ENCODE results near the gene MAPK8. TPM values are rescaled to one million over a fixed set of nuclear protein-coding genes. Genes with fewer than 3 reads are reported as not detected.
"Not testable (repeated sequence)": the region's sequence is repeated elsewhere in the genome, so short reads cannot be mapped to it uniquely, and the experiment has no call there.

The MAPK8 gene
- polyA plus RNA-seq, 4 donors = 62.9 to 82.5 (median 81.1) TPM

GRCh38 chr10:48332166-48332870 is 25.8 kb downstream of the MAPK8 start:
- no peak for DNase-seq (ENCODE audit: low read depth in 4 of 4, low spot score in 3 of 4)

DNA sequence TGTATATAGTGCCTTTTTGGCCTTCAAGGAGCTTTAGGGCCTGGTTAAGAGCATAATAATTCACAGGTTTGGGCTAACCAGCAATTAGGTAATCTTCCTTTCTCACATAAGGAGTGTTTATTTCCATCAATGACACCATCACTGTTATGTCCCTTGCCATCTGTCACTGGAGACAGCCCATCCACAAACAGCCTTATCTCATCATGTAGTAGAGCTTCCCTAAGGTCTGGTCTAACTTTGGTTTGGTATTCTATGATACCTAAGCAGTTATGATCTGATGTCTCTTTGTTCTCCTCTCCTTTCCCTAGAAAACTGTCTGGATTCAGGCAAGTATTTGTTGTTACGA is 26.4 kb downstream of the MAPK8 start:
- no peak for DNase-seq (ENCODE audit: low read depth in 4 of 4, low spot score in 3 of 4)

- no peak for DNase-seq (ENCODE audit: low read depth in 4 of 4, low spot score in 3 of 4)
These were observed 27.4 kb downstream of the MAPK8 start for GRCh38 chr10:48333856-48334255.

GRCh38 chr10:48335788-48336187 is 29.3 kb downstream of the MAPK8 start:
- no peak for DNase-seq (ENCODE audit: low read depth in 4 of 4, low spot score in 3 of 4)

DNA sequence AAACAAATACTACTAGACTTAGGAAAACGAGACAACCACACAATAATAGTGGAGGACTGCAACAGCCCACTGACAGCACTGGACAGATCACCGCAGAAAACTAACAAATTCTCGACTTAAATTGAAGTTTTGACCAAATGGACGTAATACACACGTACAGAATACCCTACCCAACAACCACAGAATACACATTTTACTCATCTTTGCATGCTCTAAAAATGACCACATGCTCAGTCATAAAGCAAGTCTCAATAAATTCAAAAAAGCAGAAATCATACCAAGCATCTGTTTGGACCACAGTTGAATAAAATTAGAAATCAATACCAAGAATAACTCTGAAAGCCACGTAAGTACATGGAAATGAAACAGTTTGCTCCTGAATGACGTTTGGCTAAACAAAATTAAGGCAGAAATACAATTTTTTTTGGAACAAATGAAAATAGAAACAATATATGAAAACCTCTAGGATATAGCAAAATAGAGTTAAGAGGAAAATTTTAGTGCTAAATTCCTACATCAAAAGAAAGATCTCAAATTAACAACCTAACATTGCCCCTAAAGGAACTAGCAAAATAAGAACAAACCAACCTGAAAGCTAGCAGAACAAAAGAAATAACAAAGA is 30.6 kb downstream of the MAPK8 start:
- no peak for DNase-seq (ENCODE audit: low read depth in 4 of 4, low spot score in 3 of 4)

- no peak for DNase-seq (ENCODE audit: low read depth in 4 of 4, low spot score in 3 of 4)
These were observed 34.3 kb downstream of the MAPK8 start for GRCh38 chr10:48340734-48341133.

GRCh38 chr10:48343106-48343505 is 36.6 kb downstream of the MAPK8 start:
- DNase-seq (ENCODE audit: low read depth in 4 of 4, low spot score in 3 of 4) = no peak

DNA sequence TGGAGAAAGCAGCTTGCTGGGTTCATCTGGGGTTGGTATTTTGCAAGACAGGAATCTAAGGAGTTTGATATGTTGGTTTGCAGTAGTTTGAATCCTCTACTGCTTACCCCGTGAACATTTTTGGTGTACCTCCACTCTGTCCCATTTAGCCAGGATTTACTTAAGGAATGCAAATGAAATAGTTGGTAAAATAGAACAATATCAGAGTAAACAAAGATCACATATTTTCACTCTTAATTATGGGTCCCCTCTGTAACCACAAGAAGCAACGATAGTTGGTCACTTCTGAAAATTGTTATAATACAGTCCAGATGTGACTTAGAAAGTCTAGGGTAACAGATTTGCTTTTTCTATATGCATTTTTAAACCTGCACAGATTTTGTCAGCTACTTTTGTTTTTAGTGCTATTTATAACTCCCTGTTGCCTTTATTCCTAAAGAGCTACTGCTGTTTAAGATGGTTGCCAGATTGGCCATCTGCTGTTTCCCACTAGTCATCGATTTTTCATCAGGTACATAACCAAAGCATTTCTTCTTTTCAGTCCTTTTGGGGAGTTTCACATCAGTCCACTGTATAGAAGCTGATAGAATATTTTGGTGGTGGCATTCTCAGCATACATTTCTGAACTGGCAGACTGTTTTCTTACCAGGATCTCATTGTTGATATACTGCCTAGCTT is 37.6 kb downstream of the MAPK8 start:
- no peak for DNase-seq (ENCODE audit: low read depth in 4 of 4, low spot score in 3 of 4)

GRCh38 chr10:48346248-48346647 is 39.8 kb downstream of the MAPK8 start:
- DNase-seq (ENCODE audit: low read depth in 4 of 4, low spot score in 3 of 4) = not testable (repeated sequence)

DNA sequence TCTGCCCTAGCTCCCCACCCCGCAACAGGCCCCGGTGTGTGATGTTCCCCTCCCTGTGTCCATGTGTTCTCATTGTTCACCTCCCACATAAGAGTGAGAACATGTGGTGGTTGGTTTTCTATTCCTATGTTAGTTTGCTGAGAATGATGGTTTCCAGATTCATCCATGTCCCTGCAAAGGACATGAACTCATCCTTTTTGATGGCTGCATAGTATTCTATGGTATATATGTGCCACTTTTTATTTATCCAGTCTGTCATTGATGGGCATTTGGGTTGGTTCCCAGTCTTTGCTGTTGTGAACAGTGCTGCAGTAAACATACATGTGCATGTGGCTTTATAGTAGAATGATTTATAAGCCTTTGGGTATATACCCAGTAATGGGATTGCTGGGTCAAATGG is 41.1 kb downstream of the MAPK8 start:
- DNase-seq (ENCODE audit: low read depth in 4 of 4, low spot score in 3 of 4) = not testable (repeated sequence)

DNA sequence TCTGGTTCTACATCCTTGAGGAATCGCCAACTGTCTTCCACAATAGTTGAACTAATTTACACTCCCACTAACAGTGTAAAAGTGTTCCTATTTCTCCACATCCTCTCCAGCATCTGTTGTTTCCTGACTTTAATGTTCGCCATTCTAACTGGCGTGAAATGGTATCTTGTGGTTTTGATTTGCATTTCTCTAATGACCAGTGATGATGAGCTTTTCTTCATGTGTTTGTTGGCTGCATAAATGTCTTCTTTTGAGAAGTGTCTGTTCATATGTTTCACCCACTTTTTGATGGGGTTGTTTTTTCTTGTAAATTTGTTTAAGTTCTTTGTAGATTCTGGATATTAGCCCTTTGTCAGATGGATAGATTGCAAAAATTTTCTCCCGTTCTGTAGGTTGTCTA is 41.5 kb downstream of the MAPK8 start:
- DNase-seq (ENCODE audit: low read depth in 4 of 4, low spot score in 3 of 4) = not testable (repeated sequence)

GRCh38 chr10:48353246-48353645 is 46.8 kb downstream of the MAPK8 start:
- DNase-seq (ENCODE audit: low read depth in 4 of 4, low spot score in 3 of 4) = no peak

DNA sequence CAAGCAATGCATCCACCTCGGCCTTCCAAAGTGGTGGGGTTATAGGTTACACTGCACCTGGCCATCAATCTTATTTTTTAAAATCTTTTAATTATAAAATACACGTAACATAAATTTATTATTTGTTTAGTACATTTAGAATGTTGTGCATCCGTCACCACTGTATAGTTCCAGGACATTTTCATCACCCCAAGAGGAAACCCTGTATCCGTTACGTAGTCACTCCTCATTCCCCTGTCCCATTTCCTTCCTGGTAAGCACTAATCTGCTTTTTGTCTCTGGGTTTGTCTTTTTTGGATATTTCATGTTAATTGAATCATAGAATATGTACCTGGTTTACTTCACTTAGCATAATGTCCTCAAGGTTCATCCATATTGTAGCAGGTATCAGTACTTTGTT is 51.2 kb downstream of the MAPK8 start:
- no peak for DNase-seq (ENCODE audit: low read depth in 4 of 4, low spot score in 3 of 4)

DNA sequence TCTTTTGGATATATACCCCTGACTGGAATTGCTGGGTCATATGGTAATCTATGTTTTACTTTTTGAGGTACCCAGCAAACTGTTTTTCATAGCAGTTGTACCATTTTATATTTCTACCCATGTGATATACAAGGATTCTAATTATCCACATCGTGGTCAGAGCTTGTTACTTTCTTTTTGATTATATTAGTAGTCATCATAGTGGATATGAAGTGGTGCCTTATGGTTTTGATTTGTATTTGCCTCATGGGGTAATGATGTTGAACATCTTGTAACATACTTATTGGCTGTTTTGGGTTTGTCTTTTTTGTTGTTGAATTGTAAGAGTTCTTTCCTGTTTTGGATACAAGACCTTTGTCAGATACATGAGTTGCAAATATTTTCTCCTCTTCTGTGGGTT is 51.7 kb downstream of the MAPK8 start:
- no peak for DNase-seq (ENCODE audit: low read depth in 4 of 4, low spot score in 3 of 4)

DNA sequence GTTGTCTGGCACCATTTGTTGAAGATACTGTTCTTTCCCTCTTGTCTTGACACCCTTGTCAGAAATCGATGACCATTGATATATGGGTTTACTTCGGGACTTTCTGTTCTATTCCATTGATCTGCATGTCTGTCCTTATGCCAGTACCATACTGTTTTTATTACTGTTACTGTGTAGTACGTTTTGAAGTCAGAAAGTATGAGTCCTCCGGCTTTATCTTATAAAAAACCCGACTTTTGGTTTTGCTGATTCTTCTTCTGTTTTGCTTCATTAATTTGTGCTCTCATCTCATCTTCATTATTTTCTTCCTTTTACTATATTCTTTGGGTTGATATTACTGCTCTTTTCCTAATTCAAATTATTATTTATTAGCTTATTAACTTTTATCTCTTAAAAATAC is 52.4 kb downstream of the MAPK8 start:
- DNase-seq (ENCODE audit: low read depth in 4 of 4, low spot score in 3 of 4) = no peak

- DNase-seq (ENCODE audit: low read depth in 4 of 4, low spot score in 3 of 4) = no peak
These were observed 54.7 kb downstream of the MAPK8 start for GRCh38 chr10:48361176-48361575.

DNA sequence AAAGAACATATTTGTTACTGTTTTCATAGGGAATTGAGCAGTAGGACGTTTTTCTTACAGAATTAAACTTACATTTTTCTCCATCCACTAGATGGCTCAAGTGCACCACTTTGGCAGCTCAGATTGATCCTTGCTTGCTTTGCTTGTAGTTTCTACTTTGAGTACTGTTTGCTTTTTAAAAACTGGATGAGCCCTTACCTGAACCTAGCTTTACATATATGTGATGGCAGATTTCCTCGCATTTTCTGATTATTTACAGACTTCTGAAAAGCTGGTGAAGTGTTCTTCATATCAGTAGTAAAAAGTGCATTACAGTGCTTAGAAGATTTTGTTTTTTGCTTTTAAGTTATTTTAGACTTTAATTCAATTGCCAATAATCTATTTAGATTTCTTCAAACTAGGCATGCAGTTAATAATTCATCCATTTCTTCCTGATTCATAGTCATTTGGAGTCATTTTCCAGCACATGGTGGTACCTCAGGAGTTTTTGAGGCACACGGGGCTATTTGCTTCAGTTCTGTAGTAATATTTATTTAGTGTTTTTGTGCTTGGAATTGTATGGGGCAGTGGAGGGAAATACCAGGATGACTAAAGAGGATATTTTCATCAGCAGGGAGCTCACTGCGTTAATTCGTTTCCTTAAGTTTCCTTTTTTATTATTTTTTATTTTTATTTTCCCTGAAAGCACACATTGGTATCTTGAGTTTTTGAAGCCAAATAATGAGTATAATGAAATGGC is 57.3 kb downstream of the MAPK8 start:
- peak; percentile 38 to 62 (median 44) for DNase-seq (ENCODE audit: low read depth in 4 of 4, low spot score in 3 of 4)

- DNase-seq (ENCODE audit: low read depth in 4 of 4, low spot score in 3 of 4) = no peak
These were observed 58.4 kb downstream of the MAPK8 start for GRCh38 chr10:48364659-48365405.

- DNase-seq (ENCODE audit: low read depth in 4 of 4, low spot score in 3 of 4) = no peak
These were observed 59.2 kb downstream of the MAPK8 start for GRCh38 chr10:48365668-48366067.

DNA sequence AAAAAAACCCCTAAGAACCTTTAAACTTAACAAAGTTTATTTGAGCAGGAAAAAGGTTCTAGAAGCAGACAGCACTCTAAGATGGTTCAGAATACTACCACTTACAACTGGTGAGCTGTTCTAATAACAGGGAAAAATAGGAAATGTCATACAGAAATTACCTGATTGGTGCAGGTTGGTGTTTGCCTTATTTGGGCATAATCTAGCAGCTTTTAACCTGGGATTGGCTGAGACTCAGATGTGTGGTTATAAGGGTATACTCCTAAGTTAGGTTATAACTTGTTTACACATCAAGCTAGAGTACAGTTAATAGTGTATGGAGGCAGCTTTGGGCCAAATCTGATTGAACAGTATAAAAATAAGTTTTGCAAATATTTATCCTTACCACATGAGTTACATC is 59.8 kb downstream of the MAPK8 start:
- no peak for DNase-seq (ENCODE audit: low read depth in 4 of 4, low spot score in 3 of 4)

- DNase-seq (ENCODE audit: low read depth in 4 of 4, low spot score in 3 of 4) = no peak
These were observed 63.0 kb downstream of the MAPK8 start for GRCh38 chr10:48369501-48369900.

Data from right renal pelvis (tissue), 4 donors.